ENCODE data around the gene MST1. TPM values are rescaled to one million over a fixed set of nuclear protein-coding genes. Genes with fewer than 3 reads are reported as not detected.
A peak's percentile ranks its signal among the peaks of the same experiment; 100 is the strongest.
"Not testable (repeated sequence)": the region's sequence is repeated elsewhere in the genome, so short reads cannot be mapped to it uniquely, and the experiment has no call there.

The MST1 gene
- total RNA-seq, 1 experiment from 2014 or later, result 11.0 TPM

DNA sequence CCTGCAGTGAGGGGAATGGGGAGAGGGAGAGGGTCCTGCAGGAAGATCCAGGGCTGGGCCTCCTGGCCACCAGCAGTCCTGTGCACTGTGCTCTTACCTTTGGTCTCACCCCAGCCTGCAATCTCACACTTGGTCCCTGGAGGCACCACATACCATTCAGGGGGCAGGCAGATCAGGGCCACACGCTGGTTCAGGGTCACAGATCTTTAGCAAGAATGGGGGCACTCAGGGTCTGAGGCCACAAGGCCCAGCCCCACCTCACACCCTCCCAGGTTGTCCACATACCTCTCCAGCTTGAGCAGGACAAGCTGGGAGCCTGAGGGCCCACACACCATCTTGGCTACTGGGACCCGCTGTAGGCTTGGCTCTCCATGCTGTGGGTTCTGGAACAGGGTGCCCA, 4.8 kb downstream of the MST1 start:
- peaks cover 32% of the 10 kb centered on the region for H3K36me3 ChIP-seq (replicated peaks; ENCODE audit: control insufficient read depth, insufficient read depth, low read length)
- H3K27me3 ChIP-seq (ENCODE audit: control insufficient read depth, insufficient read depth, low read length); H3K4me3 ChIP-seq (ENCODE audit: insufficient read depth, low read depth, low read length); DNase-seq: not testable (repeated sequence)

DNA sequence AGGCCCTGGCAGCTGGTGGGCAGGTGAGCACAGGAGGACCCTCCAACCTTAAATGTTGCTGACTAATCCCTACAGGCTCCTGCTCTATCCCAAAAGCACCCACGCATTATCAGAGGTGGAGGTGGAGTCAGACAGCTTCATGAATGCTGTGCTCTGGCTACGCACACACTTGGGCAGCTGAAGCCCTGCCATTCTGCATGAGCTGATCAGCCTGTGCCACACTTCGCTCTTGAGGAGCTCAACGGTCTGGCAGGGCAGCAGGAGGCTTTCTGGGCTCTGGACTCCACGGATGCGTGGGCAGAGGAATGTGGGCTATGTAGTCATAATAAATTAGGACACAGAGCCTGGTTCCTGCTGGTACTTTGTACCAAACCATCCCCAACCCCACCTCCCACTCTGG, 6.1 kb downstream of the MST1 start:
- H3K36me3 ChIP-seq (replicated peaks; ENCODE audit: control insufficient read depth, insufficient read depth, low read length), result peaks cover 43% of the 10 kb centered on the region

DNA sequence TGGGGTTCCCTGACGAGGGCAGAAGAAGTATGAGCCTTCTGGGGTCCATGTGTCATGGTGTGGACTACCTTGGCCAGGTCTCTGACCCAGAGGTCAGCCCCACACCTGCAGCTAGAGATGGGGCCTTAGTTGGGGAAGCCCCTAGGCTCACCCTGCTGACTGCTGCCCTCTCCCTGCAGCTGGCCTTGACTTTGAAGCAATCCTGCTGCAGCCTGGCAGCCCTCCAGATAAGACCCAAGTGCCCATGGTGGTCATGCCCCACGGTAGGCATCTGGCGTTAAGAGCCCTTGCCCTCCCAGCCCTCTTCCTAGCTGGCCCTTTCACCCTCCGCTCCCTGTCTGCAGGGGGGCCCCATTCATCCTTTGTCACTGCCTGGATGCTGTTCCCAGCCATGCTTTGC, 7.7 kb downstream of the MST1 start:
- no peak for DNase-seq
- Histone ChIP-seq H3K4me3 (ENCODE audit: insufficient read depth, low read depth, low read length) (no peak overlapping the region), H3K27me3 (ENCODE audit: control insufficient read depth, insufficient read depth, low read length) (no peaks in the 10 kb centered on the region; the same call in 1 of the 2 replicates), H3K36me3 (replicated peaks; ENCODE audit: control insufficient read depth, insufficient read depth, low read length) (peaks cover 57% of the 10 kb centered on the region)

More for the DNA sequence above, 6.1 kb downstream of the MST1 start:
- Histone ChIP-seq H3K4me3 (ENCODE audit: insufficient read depth, low read depth, low read length) (no peak overlapping the region), H3K27me3 (ENCODE audit: control insufficient read depth, insufficient read depth, low read length) (no peaks in the 10 kb centered on the region; the same call in 1 of the 2 replicates)
- no peak for DNase-seq

DNA sequence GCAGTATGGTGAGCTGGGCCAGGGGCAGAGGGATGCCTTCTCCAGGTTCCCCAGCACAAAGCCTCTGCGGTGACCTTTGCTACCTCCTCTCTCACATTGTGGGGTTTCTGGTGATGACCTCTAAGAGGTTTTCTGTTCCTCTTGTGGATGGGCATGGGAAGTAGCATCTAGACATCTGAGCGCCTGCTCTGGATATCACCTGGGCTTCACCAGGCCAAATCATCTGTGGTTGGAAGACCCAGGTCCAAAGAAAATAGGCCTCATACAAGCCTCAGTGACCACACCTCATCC, 8.1 kb downstream of the MST1 start:
- no peak for DNase-seq
- no peak overlapping the region for H3K4me3 ChIP-seq (ENCODE audit: insufficient read depth, low read depth, low read length)
- peaks cover 61% of the 10 kb centered on the region for H3K36me3 ChIP-seq (replicated peaks; ENCODE audit: control insufficient read depth, insufficient read depth, low read length)
- no peaks in the 10 kb centered on the region; the same call in 1 of the 2 replicates for H3K27me3 ChIP-seq (ENCODE audit: control insufficient read depth, insufficient read depth, low read length)

DNA sequence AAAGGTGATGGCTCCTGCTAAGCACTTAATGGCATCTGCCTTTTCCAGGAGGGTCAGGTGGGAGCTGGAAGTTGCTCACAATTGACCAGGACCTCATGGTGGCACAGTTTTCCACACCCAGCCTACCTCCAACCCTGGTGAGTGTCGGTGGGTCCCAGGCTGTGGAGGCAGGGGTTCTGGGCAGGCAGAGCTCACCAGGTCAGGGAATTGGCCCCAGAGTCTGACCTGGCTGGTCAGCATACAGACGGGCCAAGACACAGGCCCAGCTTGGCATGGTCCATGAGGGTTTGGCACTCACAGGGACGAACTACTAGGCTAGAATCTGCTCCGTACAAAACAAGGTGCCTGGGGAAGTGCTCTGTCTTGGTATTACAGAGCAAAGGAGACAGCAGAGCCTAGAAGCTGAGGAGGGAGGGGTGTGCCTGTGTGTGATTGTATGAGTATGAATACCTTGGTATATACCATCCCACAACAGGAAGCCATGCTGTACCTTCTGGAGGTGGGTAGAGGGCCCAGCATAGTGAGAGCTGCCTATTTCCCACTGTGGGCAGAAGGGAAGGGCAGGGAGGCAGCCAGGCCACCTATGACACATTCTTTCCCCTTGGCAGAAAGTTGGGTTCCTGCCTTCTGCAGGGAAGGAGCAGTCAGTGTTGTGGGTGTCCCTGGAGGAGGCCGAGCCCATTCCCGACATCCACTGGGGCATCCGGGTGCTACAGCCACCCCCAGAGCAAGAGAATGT, 8.6 kb downstream of the MST1 start:
- Histone ChIP-seq H3K4me3 (ENCODE audit: insufficient read depth, low read depth, low read length) (no peak overlapping the region), H3K36me3 (replicated peaks; ENCODE audit: control insufficient read depth, insufficient read depth, low read length) (peaks cover 66% of the 10 kb centered on the region), H3K27me3 (ENCODE audit: control insufficient read depth, insufficient read depth, low read length) (no peaks in the 10 kb centered on the region; the same call in 1 of the 2 replicates)
- no peak for DNase-seq

DNA sequence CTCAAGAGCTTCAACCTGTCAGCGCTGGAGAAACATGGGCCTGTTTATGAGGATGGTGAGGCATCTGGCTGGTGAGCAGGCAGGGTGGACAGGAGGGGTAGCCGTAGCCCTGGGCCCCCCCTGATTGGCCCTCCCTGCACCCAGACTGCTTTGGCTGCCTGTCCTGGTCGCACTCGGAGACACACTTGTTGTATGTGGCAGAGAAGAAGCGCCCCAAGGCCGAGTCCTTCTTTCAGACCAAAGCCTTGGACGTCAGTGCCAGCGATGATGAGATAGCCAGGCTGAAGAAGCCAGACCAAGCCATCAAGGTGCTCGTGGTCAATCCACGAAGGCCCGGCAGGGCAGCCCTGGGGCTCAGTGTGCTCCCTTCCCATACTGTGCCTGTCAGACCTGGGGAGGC, 13.4 kb downstream of the MST1 start:
- Histone ChIP-seq H3K36me3 (replicated peaks; ENCODE audit: control insufficient read depth, insufficient read depth, low read length) (peaks cover 47% of the 10 kb centered on the region), H3K4me3 (ENCODE audit: insufficient read depth, low read depth, low read length) (no peak overlapping the region), H3K27me3 (ENCODE audit: control insufficient read depth, insufficient read depth, low read length) (no peaks in the 10 kb centered on the region)
- no peak for DNase-seq

DNA sequence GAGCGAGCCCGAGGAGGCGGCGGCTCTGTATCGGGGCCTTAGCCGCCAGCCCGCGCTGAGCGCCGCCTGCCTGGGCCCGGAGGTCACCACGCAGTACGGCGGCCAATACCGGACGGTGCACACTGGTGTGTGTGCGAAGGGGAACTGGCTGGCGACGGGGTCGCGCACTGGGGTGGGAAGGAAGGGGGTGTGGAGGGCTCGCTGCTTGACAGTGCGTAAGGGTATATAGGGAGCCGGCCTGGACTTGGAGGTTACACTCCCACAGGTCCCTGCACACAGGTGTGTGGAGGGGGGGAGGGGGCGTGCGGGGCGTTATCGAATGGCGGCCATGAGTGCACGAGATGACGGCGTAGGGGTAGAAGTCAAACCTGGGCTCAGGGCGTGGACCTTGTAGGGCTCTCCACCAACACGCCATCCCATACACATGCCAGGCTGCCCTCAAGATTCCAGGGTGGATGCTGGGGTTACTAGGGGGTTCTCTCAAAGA, 14.7 kb downstream of the MST1 start:
- peaks cover 38% of the 10 kb centered on the region for H3K36me3 ChIP-seq (replicated peaks; ENCODE audit: control insufficient read depth, insufficient read depth, low read length)
- no peaks in the 10 kb centered on the region for H3K27me3 ChIP-seq (ENCODE audit: control insufficient read depth, insufficient read depth, low read length)
- peak overlapping the region; percentile 92 for H3K4me3 ChIP-seq (ENCODE audit: insufficient read depth, low read depth, low read length)
- DNase-seq, result no peak

DNA sequence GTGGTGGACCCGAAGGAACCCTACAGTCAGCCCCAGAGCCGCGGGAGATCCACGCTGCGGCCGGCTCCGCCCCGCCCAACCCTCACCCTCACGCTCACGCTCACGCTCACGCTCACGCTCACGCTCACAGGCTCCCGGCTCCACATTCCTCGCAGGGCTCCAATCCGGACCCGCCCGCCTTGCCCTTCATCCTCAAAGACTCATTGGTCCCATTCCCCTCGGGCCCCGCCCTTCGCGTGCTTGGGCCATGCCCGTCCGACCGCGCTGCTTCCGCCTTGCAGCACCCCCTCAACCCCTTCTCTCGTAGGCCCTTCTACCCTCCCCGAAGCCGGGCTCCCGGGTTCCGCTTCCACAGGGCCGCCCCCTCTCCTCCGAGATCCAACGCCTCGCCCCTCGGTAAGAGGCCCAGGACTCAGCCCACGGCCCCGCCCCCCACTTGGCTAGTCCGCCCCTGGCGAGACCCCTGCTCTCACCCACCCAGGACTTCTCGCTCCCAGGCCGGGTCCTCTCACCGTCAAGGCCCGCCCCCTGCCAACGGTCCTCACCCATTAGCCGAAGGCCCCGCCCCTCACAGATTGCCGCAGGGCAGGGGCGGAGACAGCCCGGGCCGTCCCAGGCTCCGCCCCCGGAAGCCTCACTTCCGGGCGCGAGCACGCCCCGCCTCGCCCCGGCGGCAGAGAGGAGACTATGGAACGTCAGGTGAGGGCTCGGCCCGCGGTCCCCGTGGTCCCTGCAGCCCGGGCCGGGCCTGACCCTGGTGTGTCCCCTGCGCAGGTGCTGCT, 15.4 kb downstream of the MST1 start, which contains the start of gene APEH:
Gene APEH (plus strand): TSS at position 637 of the 782 bp plus-strand sequence. CDS start 51 bp downstream, at position 688.
- Histone ChIP-seq H3K36me3 (replicated peaks; ENCODE audit: control insufficient read depth, insufficient read depth, low read length) (peaks cover 34% of the 10 kb centered on the region), H3K27me3 (ENCODE audit: control insufficient read depth, insufficient read depth, low read length) (no peaks in the 10 kb centered on the region), H3K4me3 (ENCODE audit: insufficient read depth, low read depth, low read length) (peak within 1 kb of the TSS; percentile 92)
- peak; percentile 100 for DNase-seq

DNA sequence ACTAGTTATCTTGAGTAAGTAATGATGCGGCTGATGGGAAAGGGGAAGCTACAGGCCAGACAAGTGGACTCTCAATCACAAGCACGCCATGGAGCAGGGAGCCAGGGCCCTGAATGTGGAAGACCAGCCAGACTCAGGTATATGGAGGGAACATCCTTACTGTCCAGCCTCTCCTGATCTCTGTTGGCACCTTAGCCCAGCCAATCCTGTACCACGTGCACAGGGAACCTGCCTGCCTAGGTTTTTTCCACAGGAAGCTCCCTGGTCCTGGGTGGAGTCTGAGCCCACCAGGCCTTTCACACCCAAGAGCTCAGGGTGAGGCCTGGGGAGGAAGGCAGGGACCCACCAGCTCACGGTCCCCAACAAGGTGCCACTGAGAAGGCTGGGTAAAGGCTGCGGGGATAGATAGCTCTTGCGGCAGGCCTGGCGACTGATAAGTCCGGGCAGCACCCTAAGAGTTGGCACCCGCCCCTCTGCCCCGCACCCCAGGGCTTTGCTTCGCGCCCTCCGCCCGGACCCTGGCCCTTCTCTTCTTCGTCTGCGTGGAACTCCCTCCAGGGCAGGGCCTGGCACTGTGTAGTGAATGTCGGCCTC, 16.1 kb downstream of the MST1 start:
- Histone ChIP-seq H3K36me3 (replicated peaks; ENCODE audit: control insufficient read depth, insufficient read depth, low read length) (peaks cover 28% of the 10 kb centered on the region), H3K27me3 (ENCODE audit: control insufficient read depth, insufficient read depth, low read length) (no peaks in the 10 kb centered on the region), H3K4me3 (ENCODE audit: insufficient read depth, low read depth, low read length) (peak overlapping the region; percentile 92)
- no peak for DNase-seq

DNA sequence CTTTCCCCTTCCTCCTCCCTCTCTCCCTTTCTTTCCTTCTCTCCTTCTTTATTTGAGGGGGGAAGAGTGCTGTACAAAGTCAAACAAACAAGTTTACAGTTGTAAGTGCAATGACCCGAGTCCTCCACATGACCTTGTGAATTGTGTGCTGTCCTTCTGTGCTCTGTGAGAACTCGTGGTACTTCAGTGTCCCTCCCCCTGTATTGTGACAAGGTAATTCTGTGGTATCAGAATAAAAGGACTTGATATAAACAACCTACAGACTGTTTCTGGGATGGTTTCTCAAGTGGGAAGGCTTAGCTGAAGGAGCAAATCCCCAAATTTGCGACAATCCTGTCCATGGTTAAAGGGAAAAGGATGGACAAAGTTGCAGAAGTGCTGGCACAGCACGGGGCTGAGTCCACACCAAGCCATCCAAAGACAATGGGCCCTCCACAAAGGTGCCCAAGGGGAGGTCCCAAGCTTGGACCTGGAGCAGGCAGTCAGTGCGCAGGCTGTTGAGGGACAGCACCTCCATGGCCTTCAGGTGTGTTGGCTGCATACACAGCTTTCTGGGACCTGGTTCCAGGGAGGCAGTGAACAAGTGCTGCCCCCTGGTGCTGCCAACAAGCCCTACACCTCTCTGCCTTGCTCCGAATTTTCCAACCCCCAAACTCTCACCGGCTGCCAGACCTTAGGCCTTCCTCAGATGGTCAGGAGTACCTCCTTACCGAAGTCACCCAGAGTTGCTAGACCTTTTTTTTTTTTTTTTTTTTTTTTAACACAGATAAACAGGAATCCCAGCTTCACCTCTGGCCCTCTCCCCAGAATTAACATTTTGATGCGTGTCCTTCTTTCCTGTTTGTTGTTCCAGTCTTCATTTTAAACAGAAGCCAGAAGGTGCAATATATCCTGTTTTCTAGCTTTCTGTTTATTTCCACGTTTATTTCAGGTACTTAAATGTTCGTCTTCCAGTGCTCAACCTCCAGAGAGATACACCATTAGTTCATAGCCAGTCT, 17.7 kb downstream of the MST1 start:
- H3K27me3 ChIP-seq (ENCODE audit: control insufficient read depth, insufficient read depth, low read length), result no peaks in the 10 kb centered on the region
- H3K36me3 ChIP-seq (replicated peaks; ENCODE audit: control insufficient read depth, insufficient read depth, low read length), result peaks cover 13% of the 10 kb centered on the region
- DNase-seq, result peak; percentile 94
- H3K4me3 ChIP-seq (ENCODE audit: insufficient read depth, low read depth, low read length), result no peak overlapping the region

DNA sequence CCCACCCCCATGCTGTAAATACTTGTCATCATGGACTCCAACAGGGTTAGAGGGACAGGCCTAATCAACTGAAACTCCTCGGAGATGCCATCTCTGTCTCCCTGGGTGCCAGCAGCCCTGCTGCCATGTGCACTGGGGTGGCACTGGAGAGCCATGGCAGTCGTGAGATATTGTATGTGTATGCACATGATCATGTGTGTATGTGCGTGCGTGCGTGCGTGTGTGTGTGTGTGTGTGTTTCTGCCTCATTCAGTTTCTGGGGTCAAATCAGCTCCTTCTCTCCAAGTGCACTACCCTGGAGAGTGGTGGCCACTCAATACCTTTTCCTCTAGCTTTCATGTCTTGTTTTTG, 18.4 kb downstream of the MST1 start:
- Histone ChIP-seq H3K36me3 (replicated peaks; ENCODE audit: control insufficient read depth, insufficient read depth, low read length) (peaks cover 6% of the 10 kb centered on the region), H3K4me3 (ENCODE audit: insufficient read depth, low read depth, low read length) (no peak overlapping the region), H3K27me3 (ENCODE audit: control insufficient read depth, insufficient read depth, low read length) (no peaks in the 10 kb centered on the region)
- no peak for DNase-seq

DNA sequence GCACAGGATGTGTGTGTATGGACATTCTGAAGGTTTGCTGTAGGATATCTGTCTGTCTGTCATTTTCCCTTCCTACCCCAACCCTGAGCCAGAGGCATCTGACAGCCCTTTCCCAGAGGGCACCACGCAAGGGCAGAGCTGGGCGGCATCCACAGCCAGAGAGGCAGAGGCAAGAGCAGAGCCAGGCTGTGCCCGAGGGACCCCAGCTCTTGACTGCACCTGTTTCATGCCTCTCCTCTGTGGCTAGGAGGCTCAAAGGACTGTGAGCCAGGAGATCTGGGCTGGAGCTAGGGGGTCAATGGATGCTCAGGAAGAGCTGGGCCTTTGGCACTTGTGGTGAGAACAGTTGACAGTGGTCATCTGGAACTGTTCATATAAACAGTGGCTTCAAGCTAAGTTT, 19.9 kb downstream of the MST1 start:
- no peak overlapping the region for H3K4me3 ChIP-seq (ENCODE audit: insufficient read depth, low read depth, low read length)
- H3K27me3 ChIP-seq (ENCODE audit: control insufficient read depth, insufficient read depth, low read length), result no peaks in the 10 kb centered on the region
- no peak for DNase-seq
- no peaks in the 10 kb centered on the region for H3K36me3 ChIP-seq (replicated peaks; ENCODE audit: control insufficient read depth, insufficient read depth, low read length)

DNA sequence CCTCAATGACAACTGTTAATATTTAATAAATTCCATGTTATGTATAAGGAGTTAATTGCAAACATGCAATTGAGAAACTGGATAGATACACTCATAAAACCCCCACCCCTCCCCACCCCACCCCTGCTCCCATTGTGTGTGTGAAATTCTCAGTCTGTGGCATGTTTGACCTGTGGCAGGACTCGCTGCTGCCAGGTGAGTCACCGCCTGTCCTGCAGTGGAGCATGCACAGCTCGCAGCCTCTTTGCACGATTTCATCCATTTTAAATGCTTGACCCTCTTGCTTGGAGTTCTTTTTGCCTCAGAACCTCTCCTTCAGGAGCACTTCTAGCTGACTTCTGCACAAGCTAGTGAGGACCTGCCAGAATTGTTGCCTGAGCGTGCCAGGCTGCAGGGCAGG, 20.4 kb downstream of the MST1 start:
- Histone ChIP-seq H3K36me3 (replicated peaks; ENCODE audit: control insufficient read depth, insufficient read depth, low read length) (no peaks in the 10 kb centered on the region), H3K4me3 (ENCODE audit: insufficient read depth, low read depth, low read length) (no peak overlapping the region), H3K27me3 (ENCODE audit: control insufficient read depth, insufficient read depth, low read length) (no peaks in the 10 kb centered on the region)
- no peak for DNase-seq

DNA sequence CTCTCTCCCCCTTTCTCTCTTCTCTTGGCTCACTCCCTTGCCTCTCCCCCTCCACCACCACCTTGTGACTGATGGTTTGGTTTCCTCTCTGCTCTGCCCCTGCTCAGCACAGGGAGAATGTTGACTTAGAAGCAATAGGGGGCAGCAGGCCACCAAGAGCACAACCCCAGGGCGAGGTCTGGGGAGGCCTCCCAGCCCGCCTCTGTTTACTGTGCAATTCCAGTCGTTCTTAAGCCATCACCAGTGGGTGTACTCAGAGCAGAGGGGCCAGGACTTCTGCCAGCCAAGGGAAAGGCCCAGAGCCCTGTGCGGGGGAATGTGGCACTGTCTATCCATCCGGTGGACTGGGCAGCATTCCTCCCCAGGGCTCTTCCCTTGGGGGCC, 20.9 kb downstream of the MST1 start:
- no peak overlapping the region for H3K4me3 ChIP-seq (ENCODE audit: insufficient read depth, low read depth, low read length)
- peak; percentile 72 for DNase-seq
- H3K36me3 ChIP-seq (replicated peaks; ENCODE audit: control insufficient read depth, insufficient read depth, low read length), result no peaks in the 10 kb centered on the region
- no peaks in the 10 kb centered on the region for H3K27me3 ChIP-seq (ENCODE audit: control insufficient read depth, insufficient read depth, low read length)
